GM10266 (cell line): Measurements from ENCODE around the gene EPRS1.
A peak's percentile ranks its signal among the peaks of the same experiment; 100 is the strongest.
"Not testable (repeated sequence)": the region's sequence is repeated elsewhere in the genome, so short reads cannot be mapped to it uniquely, and the experiment has no call there.

ENCODE experiments used
- DNase-seq: peaks from one replicate; pipeline ENCODE4 v3.0.0; 2012; ENCODE audit errors: extremely low spot score
- TF ChIP-seq, protein P1 (sequence below): IDR thresholded peaks from 2 replicates; pipeline ENCODE4 v1.5.1; 2012; ENCODE audit warnings: mild to moderate bottlenecking, low read depth; ENCODE audit not compliant: control insufficient read depth, insufficient read depth; ENCODE audit errors: missing control alignments

EPRS1 gene

DNA sequence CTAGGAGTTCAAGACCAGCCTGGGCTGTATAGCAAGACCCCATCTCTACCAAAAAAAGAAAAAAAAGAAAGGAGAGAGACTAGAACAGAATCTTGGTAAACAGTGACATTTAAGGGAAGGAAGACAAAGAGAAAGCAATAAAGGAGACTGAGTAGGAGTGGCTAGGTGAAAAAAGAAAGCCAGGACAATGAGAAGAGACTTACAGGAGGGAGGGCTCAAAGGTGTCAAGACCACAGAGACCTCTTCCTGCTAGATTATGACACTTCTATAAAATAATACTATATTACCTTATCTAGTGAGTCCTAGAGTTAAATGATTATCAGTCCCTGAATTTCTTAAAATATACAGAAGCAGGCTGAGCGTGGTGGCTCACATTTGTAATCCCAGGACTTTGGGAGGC, 10.1 kb upstream of the EPRS1 start:
- no peak for DNase-seq
- TF ChIP-seq, protein P1, sequence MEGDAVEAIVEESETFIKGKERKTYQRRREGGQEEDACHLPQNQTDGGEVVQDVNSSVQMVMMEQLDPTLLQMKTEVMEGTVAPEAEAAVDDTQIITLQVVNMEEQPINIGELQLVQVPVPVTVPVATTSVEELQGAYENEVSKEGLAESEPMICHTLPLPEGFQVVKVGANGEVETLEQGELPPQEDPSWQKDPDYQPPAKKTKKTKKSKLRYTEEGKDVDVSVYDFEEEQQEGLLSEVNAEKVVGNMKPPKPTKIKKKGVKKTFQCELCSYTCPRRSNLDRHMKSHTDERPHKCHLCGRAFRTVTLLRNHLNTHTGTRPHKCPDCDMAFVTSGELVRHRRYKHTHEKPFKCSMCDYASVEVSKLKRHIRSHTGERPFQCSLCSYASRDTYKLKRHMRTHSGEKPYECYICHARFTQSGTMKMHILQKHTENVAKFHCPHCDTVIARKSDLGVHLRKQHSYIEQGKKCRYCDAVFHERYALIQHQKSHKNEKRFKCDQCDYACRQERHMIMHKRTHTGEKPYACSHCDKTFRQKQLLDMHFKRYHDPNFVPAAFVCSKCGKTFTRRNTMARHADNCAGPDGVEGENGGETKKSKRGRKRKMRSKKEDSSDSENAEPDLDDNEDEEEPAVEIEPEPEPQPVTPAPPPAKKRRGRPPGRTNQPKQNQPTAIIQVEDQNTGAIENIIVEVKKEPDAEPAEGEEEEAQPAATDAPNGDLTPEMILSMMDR, result no peak

GRCh38 chr1:220045356-220046051, 801 bp downstream of the EPRS1 start:
- TF ChIP-seq, protein P1, result no peak
- DNase-seq, result peak; percentile 22

DNA sequence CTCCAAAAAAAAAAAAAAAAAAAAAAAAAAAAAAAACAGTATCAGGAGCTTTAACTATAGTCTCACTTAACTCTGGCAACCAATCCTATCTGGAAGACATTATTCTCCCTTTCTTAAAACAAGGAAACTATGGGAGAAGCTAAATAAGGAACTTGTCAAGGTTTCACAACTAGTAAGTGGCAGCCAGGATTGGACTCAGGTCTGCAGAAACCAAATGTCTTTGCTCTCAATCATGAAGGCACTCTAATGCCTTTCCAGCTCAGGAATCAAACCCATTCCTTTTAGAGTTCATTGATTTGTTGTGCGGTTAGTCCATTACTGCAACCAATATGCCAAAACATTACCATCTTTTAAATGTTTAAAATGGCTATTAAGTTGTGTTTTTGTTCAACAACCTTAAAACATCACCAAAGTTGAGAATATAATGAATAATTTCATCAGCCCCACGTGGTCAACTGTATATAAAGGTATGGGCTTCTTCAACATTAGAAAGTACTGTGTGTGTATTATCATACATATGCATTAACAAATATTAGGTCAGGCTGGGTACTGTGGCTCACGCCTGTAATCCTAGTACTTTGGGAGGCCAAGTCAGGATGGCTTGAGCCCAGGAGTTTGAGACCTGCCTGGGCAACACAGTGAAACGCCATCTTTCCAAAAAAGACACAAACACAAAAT, 1.5 kb downstream of the EPRS1 start:
- DNase-seq, result no peak
- TF ChIP-seq, protein P1, result no peak

- TF ChIP-seq, protein P1, result no peak
Measured at GRCh38 chr1:220043646-220044045, 2.7 kb downstream of the EPRS1 start.

DNA sequence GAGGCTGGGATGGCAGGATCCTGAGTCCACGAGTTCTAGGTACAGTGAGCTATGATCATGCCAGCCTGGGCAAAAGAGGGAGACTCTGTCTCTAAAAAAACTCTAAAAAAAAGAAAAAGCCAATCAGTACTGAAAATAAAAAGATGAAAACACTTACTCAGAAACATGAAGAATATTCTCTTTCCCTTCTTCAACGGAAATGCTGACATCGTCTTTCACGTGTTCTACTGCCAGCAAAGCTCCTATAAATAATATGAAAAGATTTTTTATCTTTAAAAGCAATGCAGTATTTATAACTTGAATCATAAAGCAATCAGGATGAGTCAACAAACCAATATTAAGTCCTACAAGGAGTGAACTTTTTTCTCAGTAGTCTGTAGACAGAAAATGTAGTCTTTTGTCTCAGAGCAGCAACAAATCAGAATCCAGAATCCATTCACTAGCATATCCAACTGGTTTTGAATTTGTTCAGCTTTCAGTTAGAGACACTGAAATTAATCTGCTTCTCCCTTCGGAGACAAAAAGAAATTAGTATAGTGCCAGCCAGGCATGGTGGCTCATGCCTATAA, 6.2 kb downstream of the EPRS1 start:
- TF ChIP-seq, protein P1, result no peak
- no peak for DNase-seq

More at GRCh38 chr1:220043646-220044045, 2.7 kb downstream of the EPRS1 start:
- DNase-seq, result no peak

GRCh38 chr1:220038640-220039039, 7.7 kb downstream of the EPRS1 start:
- no peak for DNase-seq
- TF ChIP-seq, protein P1, result no peak

GRCh38 chr1:220037810-220038209, 8.5 kb downstream of the EPRS1 start:
- not testable (repeated sequence) for DNase-seq
